Muscle of back (tissue), 11 donors: ENCODE measurements around the gene RIN3. TPM values are rescaled to one million over a fixed set of nuclear protein-coding genes. Genes with fewer than 3 reads are reported as not detected.
A peak's percentile ranks its signal among the peaks of the same experiment; 100 is the strongest.
"Not testable (repeated sequence)": the region's sequence is repeated elsewhere in the genome, so short reads cannot be mapped to it uniquely, and the experiment has no call there.

Experiments used
- DNase-seq, 3 donors: peaks; one replicate each; pipeline versions ENCODE4 v3.0.0 to v3.0.0-alpha.2; 2013
- polyA plus RNA-seq, 10 donors: library from polyadenylated mRNA; unstranded; fragments of 120-200 nt; gene quantifications; one replicate each; pipeline ENCODE4 v1.2.1, GENCODE V29; 2013; ENCODE audit not compliant: insufficient read length in 10 of 10

RIN3 gene
- polyA plus RNA-seq, 10 donors: 10.3 to 17.0 (median 12.8) TPM

- no peak for DNase-seq
Measured at GRCh38 chr14:92616178-92616577, 102.6 kb downstream of the RIN3 start.

GRCh38 chr14:92617581-92617980 lies 104.0 kb downstream of the RIN3 start:
- DNase-seq: peak in 1 of 3 donors; percentile 38

- peak in 1 of 3 donors; percentile 34 for DNase-seq
Measured at GRCh38 chr14:92619671-92620456, 106.3 kb downstream of the RIN3 start.

- no peak for DNase-seq
Measured at GRCh38 chr14:92622311-92622710, 108.7 kb downstream of the RIN3 start.

GRCh38 chr14:92624764-92625163 lies 111.2 kb downstream of the RIN3 start:
- no peak for DNase-seq

GRCh38 chr14:92625213-92625612 lies 111.6 kb downstream of the RIN3 start:
- peak in 1 of 3 donors; percentile 94 for DNase-seq

- DNase-seq: no peak
Measured at GRCh38 chr14:92626041-92626440, 112.5 kb downstream of the RIN3 start.

GRCh38 chr14:92627707-92628215 lies 114.2 kb downstream of the RIN3 start:
- DNase-seq: no peak

GRCh38 chr14:92628636-92629035 lies 115.1 kb downstream of the RIN3 start:
- no peak for DNase-seq

- DNase-seq: no peak
Measured at GRCh38 chr14:92630367-92630766, 116.8 kb downstream of the RIN3 start.

GRCh38 chr14:92631098-92631497 lies 117.5 kb downstream of the RIN3 start:
- no peak for DNase-seq

GRCh38 chr14:92632546-92633273 lies 119.1 kb downstream of the RIN3 start:
- no peak for DNase-seq

- DNase-seq: no peak
Measured at GRCh38 chr14:92633274-92633616, 119.7 kb downstream of the RIN3 start.

- DNase-seq: no peak
Measured at GRCh38 chr14:92633724-92634123, 120.1 kb downstream of the RIN3 start.

GRCh38 chr14:92635031-92635430 lies 121.5 kb downstream of the RIN3 start:
- DNase-seq: no peak

- no peak for DNase-seq
Measured at GRCh38 chr14:92635896-92636295, 122.3 kb downstream of the RIN3 start.

- no peak for DNase-seq
Measured at GRCh38 chr14:92637228-92637627, 123.6 kb downstream of the RIN3 start.

GRCh38 chr14:92637864-92638263 lies 124.3 kb downstream of the RIN3 start:
- no peak for DNase-seq

- DNase-seq: no peak
Measured at GRCh38 chr14:92638266-92638665, 124.7 kb downstream of the RIN3 start.

- no peak for DNase-seq
Measured at GRCh38 chr14:92638904-92639303, 125.3 kb downstream of the RIN3 start.

- DNase-seq: not testable (repeated sequence)
Measured at GRCh38 chr14:92639472-92640117, 126.0 kb downstream of the RIN3 start.

- DNase-seq: no peak
Measured at GRCh38 chr14:92641306-92641705, 127.7 kb downstream of the RIN3 start.
